Measurements from ENCODE around the gene IQGAP1.

IQGAP1 gene

DNA sequence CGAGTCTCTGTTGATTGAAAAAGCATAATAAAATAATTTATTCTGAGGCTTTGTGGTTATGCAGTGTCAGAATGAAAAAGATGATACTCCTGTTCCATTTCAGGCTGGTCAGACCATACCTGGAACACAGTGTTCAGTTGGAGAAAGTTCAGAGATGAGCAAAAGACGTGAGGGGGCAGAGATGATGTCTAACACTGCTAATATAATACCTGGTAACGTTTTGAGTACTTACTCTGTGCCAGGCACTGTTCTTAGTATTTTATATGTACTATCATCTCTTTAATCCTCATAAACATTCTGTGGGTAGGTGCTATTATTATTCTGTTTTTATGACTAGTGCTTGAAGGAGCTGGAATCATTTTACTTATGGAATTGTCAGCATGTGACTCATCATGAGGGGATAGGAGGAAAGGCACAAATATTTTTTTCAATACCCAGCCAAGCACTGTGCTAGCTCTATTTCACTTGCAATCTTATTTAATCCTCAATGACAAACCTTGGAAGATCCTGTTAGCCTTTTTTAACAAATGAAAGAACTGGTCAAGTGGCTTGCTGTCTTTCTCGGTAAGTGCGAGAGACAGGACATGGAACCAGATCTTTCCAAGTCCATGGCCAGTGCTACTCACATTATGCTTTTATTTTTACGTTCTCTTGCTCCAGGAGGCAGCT lies 31.8 kb downstream of the IQGAP1 start:
- H3K27ac ChIP-seq, result no peak overlapping the region
- TF ChIP-seq CTCF (conservative IDR thresholded peaks at IDR 0.05) (no peak), ZFX (IDR thresholded peaks at IDR 0.05) (no peak)

GRCh38 chr15:90420451-90420850 lies 32.4 kb downstream of the IQGAP1 start:
- TF ChIP-seq CTCF (conservative IDR thresholded peaks at IDR 0.05) (no peak), ZFX (IDR thresholded peaks at IDR 0.05) (no peak)
- no peak overlapping the region for H3K27ac ChIP-seq

GRCh38 chr15:90421527-90421926 lies 33.5 kb downstream of the IQGAP1 start:
- H3K27ac ChIP-seq, result no peak overlapping the region
- TF ChIP-seq ZFX (IDR thresholded peaks at IDR 0.05), result no peak

DNA sequence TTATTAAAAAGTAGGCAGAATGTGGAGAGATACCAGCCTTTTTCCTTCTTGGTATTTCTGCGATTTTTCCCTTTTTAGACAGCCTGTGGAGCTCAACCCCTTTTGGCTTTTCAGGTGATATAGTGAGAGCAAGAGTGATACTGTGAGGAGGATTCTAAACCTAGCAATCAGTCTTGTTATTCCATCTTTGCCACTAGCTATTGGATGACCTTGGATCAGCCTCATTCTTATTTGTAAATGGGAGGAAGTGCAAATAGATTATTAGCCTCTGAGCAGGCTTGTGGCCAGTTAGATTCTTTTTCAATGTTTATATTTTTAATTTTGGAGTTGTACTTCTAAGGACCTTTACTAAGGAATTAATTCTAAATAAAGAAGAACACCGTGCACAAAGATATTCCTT lies 34.0 kb downstream of the IQGAP1 start:
- no peak overlapping the region for H3K27ac ChIP-seq
- TF ChIP-seq ZFX (IDR thresholded peaks at IDR 0.05), result no peak
- TF ChIP-seq CTCF (conservative IDR thresholded peaks at IDR 0.05), result no peak

DNA sequence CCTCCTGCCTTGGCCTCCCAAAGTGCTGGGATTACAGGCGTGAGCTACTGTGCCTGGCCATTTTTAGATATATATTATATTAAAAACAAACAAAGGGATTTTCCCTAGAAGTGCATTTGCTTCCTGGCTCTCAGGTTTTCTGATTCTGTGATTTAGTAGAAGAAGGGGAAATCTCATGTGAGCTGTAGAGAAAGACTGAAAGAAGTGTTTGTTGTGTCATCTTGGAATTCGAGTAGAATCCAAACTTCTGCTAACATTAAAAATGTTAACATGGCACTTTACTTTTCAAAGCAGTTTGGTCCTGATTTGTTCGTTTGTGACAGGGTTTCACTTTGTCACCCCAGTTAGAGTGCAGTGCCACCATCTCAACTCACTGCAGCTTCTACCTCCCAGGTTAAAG lies 34.9 kb downstream of the IQGAP1 start:
- TF ChIP-seq CTCF (conservative IDR thresholded peaks at IDR 0.05) (no peak), ZFX (IDR thresholded peaks at IDR 0.05) (no peak)
- H3K27ac ChIP-seq, result no peak overlapping the region

DNA sequence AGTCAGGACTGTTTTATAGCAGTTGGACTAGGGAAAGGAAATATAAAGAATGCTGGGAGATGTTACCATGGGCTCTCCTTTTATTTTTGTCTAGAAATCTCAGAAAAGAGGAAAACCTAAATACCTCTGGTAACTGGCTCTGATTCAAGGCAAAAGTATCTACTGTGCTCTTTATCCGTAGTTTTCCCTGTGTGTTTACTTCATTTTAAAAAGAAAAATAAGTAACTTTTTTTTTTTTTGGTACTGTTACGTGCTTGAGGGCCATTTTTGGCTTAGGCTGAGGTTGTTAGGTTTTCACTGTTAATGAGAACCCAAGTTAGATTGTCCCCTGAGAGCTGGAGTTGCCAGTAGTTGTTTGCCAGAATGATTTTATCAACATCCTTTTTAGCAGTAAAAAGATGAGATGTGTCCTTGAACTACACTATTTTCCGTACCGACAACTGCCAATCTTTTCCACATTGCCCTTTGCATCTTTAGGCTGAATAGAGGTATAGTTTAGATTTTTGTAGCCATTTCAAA lies 35.8 kb downstream of the IQGAP1 start:
- TF ChIP-seq ZFX (IDR thresholded peaks at IDR 0.05) (no peak), CTCF (conservative IDR thresholded peaks at IDR 0.05) (no peak)
- H3K27ac ChIP-seq, result no peak overlapping the region

- H3K27ac ChIP-seq, result no peak overlapping the region
These were observed 37.8 kb downstream of the IQGAP1 start for GRCh38 chr15:90425726-90426346.

More at GRCh38 chr15:90425726-90426346, 37.8 kb downstream of the IQGAP1 start:
- no peak for TF ChIP-seq CTCF (conservative IDR thresholded peaks at IDR 0.05)
- TF ChIP-seq ZFX (IDR thresholded peaks at IDR 0.05), result no peak

All from C4-2B (cell line).